GM23338 (cell line): ENCODE measurements around the gene KAZALD1. TPM values are rescaled to one million over a fixed set of nuclear protein-coding genes. Genes with fewer than 3 reads are reported as not detected.

Source experiments
- ATAC-seq: fragments of 200-7000 bp; cut with Tn5 transposase; 3 replicates; pipeline ENCODE4 v1.9.1; 2020
- DNase-seq: peaks from one replicate; pipeline ENCODE4 v3.0.0-alpha.2; 2015; ENCODE audit warnings: low spot score
- H2AFZ ChIP-seq: fragments of 200-600 bp; sonication (generic); 2 replicates; pipeline ENCODE4 v1.8.0; 2016; ENCODE audit warnings: antibody characterized with exemption, mild to moderate bottlenecking, moderate library complexity
- H3F3A ChIP-seq: fragments of 200-600 bp; sonication (generic); replicated peaks from 2 replicates; pipeline ENCODE4 v1.8.0; 2017; ENCODE audit warnings: antibody characterized with exemption, mixed run types, low read depth
- H3K27ac ChIP-seq: fragments of 200-600 bp; sonication (generic); 2 replicates; pipeline ENCODE4 v1.6.1; 2016; ENCODE audit warnings: low read depth
- H3K27me3 ChIP-seq: fragments of 200-600 bp; sonication (generic); 2 replicates; pipeline ENCODE4 v1.8.0; 2016; ENCODE audit warnings: mild to moderate bottlenecking, mixed run types, moderate library complexity; ENCODE audit not compliant: insufficient read depth
- H3K36me3 ChIP-seq: fragments of 200-600 bp; sonication (generic); 2 replicates; pipeline ENCODE4 v1.8.0; 2016; ENCODE audit warnings: mild to moderate bottlenecking; ENCODE audit not compliant: insufficient read depth
- H3K4me1 ChIP-seq: fragments of 200-600 bp; sonication (generic); 2 replicates; pipeline ENCODE4 v1.8.0; 2016; ENCODE audit warnings: mild to moderate bottlenecking, moderate library complexity; ENCODE audit not compliant: insufficient read depth
- H3K4me2 ChIP-seq: fragments of 200-600 bp; sonication (generic); 2 replicates; pipeline ENCODE4 v1.7.1; 2017; ENCODE audit warnings: mixed run types
- H3K4me3 ChIP-seq: fragments of 200-600 bp; sonication (generic); 2 replicates; pipeline ENCODE4 v1.6.1; 2016; ENCODE audit warnings: mixed run types
- H3K79me2 ChIP-seq: fragments of 200-600 bp; sonication (generic); replicated peaks from 2 replicates; pipeline ENCODE4 v1.8.0; 2017; ENCODE audit warnings: mild to moderate bottlenecking; ENCODE audit not compliant: insufficient read depth
- H3K9me2 ChIP-seq: fragments of 200-600 bp; sonication (generic); 2 replicates; pipeline ENCODE4 v1.8.0; 2017; ENCODE audit not compliant: insufficient read depth
- H4K20me1 ChIP-seq: fragments of 200-600 bp; sonication (generic); replicated peaks from 2 replicates; pipeline ENCODE4 v1.8.0; 2017; ENCODE audit warnings: mild to moderate bottlenecking; ENCODE audit not compliant: insufficient read depth
- H3K27ac Mint-ChIP-seq: 2 replicates; pipeline ENCODE4 v1.8.0; 2020; ENCODE audit warnings: inconsistent platforms, mild to moderate bottlenecking, moderate library complexity, mixed read lengths
- H3K27me3 Mint-ChIP-seq: 3 replicates; pipeline ENCODE4 v1.8.0; 2022; ENCODE audit warnings: low read depth, mild to moderate bottlenecking, moderate library complexity, mixed read lengths, inconsistent platforms; ENCODE audit not compliant: insufficient read depth, poor library complexity
- H3K36me3 Mint-ChIP-seq: 3 replicates; pipeline ENCODE4 v1.8.0; 2021; ENCODE audit warnings: low read depth, mild to moderate bottlenecking, inconsistent platforms, moderate library complexity, mixed read lengths
- H3K4me1 Mint-ChIP-seq: 3 replicates; pipeline ENCODE4 v1.8.0; 2020; ENCODE audit warnings: mild to moderate bottlenecking, inconsistent platforms, mixed read lengths
- H3K4me3 Mint-ChIP-seq: 3 replicates; pipeline ENCODE4 v1.8.0; 2021; ENCODE audit warnings: moderate library complexity, mild to moderate bottlenecking, inconsistent platforms, mixed read lengths
- H3K9me3 Mint-ChIP-seq: 3 replicates; pipeline ENCODE4 v1.8.0; 2020; ENCODE audit warnings: moderate library complexity, mild to moderate bottlenecking, inconsistent platforms, mixed read lengths
- CREB1 ChIP-seq: fragments of 250-450 bp; sonication (Bioruptor Pico); IDR thresholded peaks from 2 replicates; pipeline ENCODE4 v1.5.0; 2020; ENCODE audit warnings: low read depth, mild to moderate bottlenecking, moderate library complexity
- CTCF ChIP-seq, 2 experiments: fragments of 200-600 bp in 1 of 2; sonication (generic) in 1 of 2; conservative IDR thresholded peaks; 2 replicates each; pipeline versions ENCODE4 v1.5.1 to v1.6.1; 2016 to 2017; ENCODE audit warnings: antibody characterized with exemption in 2 of 2, low read depth in 2 of 2, mild to moderate bottlenecking in 2 of 2, moderate library complexity in 1 of 2
- ETS1 ChIP-seq: IDR thresholded peaks from 2 replicates; pipeline ENCODE4 v1.6.1; 2016; ENCODE audit warnings: antibody characterized with exemption
- EZH2 ChIP-seq: fragments of 200-600 bp; sonication (generic); IDR thresholded peaks from one replicate; pipeline ENCODE4 v1.8.0; 2017; ENCODE audit warnings: antibody characterized with exemption, mild to moderate bottlenecking, low read depth; ENCODE audit not compliant: unreplicated experiment
- JUNB ChIP-seq: IDR thresholded peaks from one replicate; pipeline ENCODE4 v1.6.1; 2016; ENCODE audit warnings: antibody characterized with exemption; ENCODE audit not compliant: unreplicated experiment
- NANOG ChIP-seq: IDR thresholded peaks from 2 replicates; pipeline ENCODE4 v1.6.1; 2016; ENCODE audit warnings: antibody characterized with exemption, borderline replicate concordance
- POLR2AphosphoS5 ChIP-seq: IDR thresholded peaks from 2 replicates; pipeline ENCODE4 v1.6.1; 2016; ENCODE audit warnings: antibody characterized with exemption, low read depth
- REST ChIP-seq: IDR thresholded peaks from one replicate; pipeline ENCODE4 v1.6.1; 2018; ENCODE audit warnings: antibody characterized with exemption; ENCODE audit not compliant: unreplicated experiment
- STAT1 ChIP-seq: IDR thresholded peaks from one replicate; pipeline ENCODE4 v1.6.1; 2016; ENCODE audit warnings: antibody characterized with exemption; ENCODE audit not compliant: unreplicated experiment
- ZNF114 ChIP-seq: fragments of 250-450 bp; sonication (Bioruptor Pico); IDR thresholded peaks from 2 replicates; pipeline ENCODE4 v1.5.0; 2020; ENCODE audit warnings: mild to moderate bottlenecking, moderate library complexity
- ZNF331 ChIP-seq: fragments of 250-450 bp; sonication (Bioruptor Pico); IDR thresholded peaks from 2 replicates; pipeline ENCODE4 v1.5.0; 2020; ENCODE audit warnings: low read depth, mild to moderate bottlenecking, moderate library complexity
- polyA plus RNA-seq: library from polyadenylated mRNA; unstranded; fragments of >200 nt; fragmentation: Nextera tagmentation; extraction: Ambion mirVana; gene quantifications from 2 replicates; pipeline ENCODE4 v1.2.1, GENCODE V29; 2016
- total RNA-seq: library from RNA; depleted of rRNA; stranded (reverse); fragments of >200 nt; shearing (Covaris generic); gene quantifications from 2 replicates; pipeline ENCODE4 v1.2.3, GENCODE V29; 2014

Gene KAZALD1
- total and polyA plus RNA-seq, 2 experiments from 2014 or later: 0.27 to 1.3 TPM

DNA sequence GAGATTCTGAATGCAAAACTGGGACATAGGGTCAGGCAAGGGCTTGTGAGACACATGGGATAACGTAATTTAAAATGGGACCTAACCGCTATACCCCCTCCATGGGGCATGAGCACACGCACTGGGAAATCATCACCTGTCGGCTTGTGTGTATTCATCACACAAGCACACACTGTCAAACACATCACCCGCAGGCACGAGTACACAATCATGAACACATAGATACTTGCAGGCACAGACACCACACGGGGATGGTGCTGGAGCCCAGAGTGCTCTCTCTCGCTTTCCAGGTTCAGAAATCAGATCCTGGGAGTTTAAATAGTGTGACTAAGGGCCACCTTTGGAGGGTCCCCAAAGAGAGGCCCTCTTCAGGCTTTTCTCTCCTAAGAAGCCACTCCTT lies 49.8 kb downstream of the KAZALD1 start:
- H3K4me2 ChIP-seq: no peak overlapping the region
- H3K27me3 Mint-ChIP-seq: peaks cover 13% of the 10 kb centered on the region
- ATAC-seq: peak; percentile 9; the same call in 2 of the 3 replicates

DNA sequence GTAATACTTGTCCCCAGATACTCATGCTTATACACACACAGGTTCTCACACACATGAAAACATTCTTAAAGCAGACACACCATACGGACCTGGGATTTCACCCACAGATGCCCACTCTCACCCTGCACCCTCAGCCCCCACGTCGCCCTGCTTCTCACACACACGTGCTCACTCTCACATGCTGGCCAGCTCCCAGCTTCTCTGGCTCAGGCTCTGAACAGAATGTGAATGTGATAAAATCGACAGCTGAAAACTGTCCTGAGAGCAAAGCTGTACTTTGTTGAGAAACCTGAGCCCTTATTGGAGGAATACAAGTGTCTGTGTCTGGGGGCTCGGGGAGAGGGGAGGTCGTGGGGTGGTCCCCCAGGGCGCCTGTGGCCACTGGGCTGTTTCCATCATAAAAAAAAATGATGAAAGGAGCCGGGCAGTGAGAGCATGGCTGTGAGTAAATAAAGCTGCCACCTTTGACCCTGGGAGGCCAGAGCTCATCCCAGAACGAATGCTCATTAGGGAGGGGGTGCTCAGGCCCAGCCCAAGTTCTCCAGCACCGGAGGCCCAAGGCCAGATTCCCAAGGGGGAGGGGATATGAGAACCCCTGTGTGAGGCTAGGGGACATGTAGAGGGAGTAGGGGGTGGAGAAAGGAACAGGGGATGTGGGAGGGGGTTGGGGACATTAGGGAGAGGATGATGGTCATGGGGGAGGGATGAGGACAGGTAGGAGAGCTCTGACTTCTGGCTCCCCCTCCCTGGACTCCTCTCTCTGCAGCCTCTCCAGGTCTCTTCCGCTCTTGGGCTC lies 51.2 kb downstream of the KAZALD1 start:
- no peak overlapping the region for H3K27ac ChIP-seq
- ATAC-seq (peak; percentile 14), DNase-seq (no peak)
- peak overlapping the region; percentile 23; the same call in 1 of the 2 replicates for H2AFZ ChIP-seq
- H3K27me3 Mint-ChIP-seq: peaks cover 17% of the 10 kb centered on the region
- no peaks in the 10 kb centered on the region for H3K36me3 ChIP-seq
- no peaks in the 10 kb centered on the region for H3K36me3 Mint-ChIP-seq
- peaks cover 10% of the 10 kb centered on the region; the same call in 1 of the 2 replicates for H3K4me1 ChIP-seq
- H3K4me2 ChIP-seq: no peak overlapping the region
- peaks cover 24% of the 10 kb centered on the region for H3K4me1 Mint-ChIP-seq
- no peak overlapping the region; the same call in 2 of the 3 replicates for H3K4me3 Mint-ChIP-seq
- H3K27ac Mint-ChIP-seq: no peak overlapping the region
- H3K79me2 ChIP-seq: no peaks in the 10 kb centered on the region
- H3K27me3 ChIP-seq: peaks cover 39% of the 10 kb centered on the region
- no peaks in the 10 kb centered on the region; the same call in 1 of the 2 replicates for H4K20me1 ChIP-seq
- H3F3A ChIP-seq: no peaks in the 10 kb centered on the region
- no peaks in the 10 kb centered on the region for H3K9me3 Mint-ChIP-seq
- no peak overlapping the region for H3K4me3 ChIP-seq
- H3K9me2 ChIP-seq: no peaks in the 10 kb centered on the region
- TF ChIP-seq ETS1: no peak
- no peak for TF ChIP-seq ZNF331 (CRISPR knock-in tag)
- TF ChIP-seq STAT1: no peak
- no peak for TF ChIP-seq CREB1 (CRISPR knock-in tag)
- TF ChIP-seq REST: no peak
- no peak for TF ChIP-seq POLR2AphosphoS5
- no peak for TF ChIP-seq JUNB
- no peak for TF ChIP-seq CTCF (conservative IDR thresholded peaks at IDR 0.05; ENCODE audit: low read depth in 2 of 2)
- TF ChIP-seq NANOG: no peak
- no peak for TF ChIP-seq EZH2

More for the DNA sequence above, 49.8 kb downstream of the KAZALD1 start:
- Mint-ChIP-seq H3K27ac (no peak overlapping the region), H3K36me3 (no peaks in the 10 kb centered on the region), H3K9me3 (no peaks in the 10 kb centered on the region), H3K4me3 (no peak overlapping the region; the same call in 2 of the 3 replicates), H3K4me1 (peaks cover 24% of the 10 kb centered on the region)
- Histone ChIP-seq H3K36me3 (no peaks in the 10 kb centered on the region), H3K27ac (no peak overlapping the region), H3F3A (no peaks in the 10 kb centered on the region), H3K9me2 (no peaks in the 10 kb centered on the region), H3K4me3 (no peak overlapping the region), H3K4me1 (peaks cover 10% of the 10 kb centered on the region; the same call in 1 of the 2 replicates), H2AFZ (no peak overlapping the region), H4K20me1 (no peaks in the 10 kb centered on the region), H3K79me2 (no peaks in the 10 kb centered on the region), H3K27me3 (peaks cover 24% of the 10 kb centered on the region)
- no peak for TF ChIP-seq NANOG
- TF ChIP-seq CTCF (conservative IDR thresholded peaks at IDR 0.05; ENCODE audit: low read depth in 2 of 2): no peak
- TF ChIP-seq STAT1: no peak
- TF ChIP-seq CREB1 (CRISPR knock-in tag): no peak
- TF ChIP-seq ZNF114 (CRISPR knock-in tag): no peak
- no peak for TF ChIP-seq POLR2AphosphoS5
- TF ChIP-seq EZH2: no peak
- DNase-seq: no peak
